GM18517 (cell line): ENCODE results near the gene HSD17B2.
"Not testable (repeated sequence)": the region's sequence is repeated elsewhere in the genome, so short reads cannot be mapped to it uniquely, and the experiment has no call there.

ENCODE experiments used
- ATAC-seq: cut with Tn5 transposase; IDR thresholded peaks from one replicate; pipeline ENCODE4 v1.9.1; 2021; ENCODE audit warnings: mild to moderate bottlenecking, moderate library complexity; ENCODE audit not compliant: unreplicated experiment

The HSD17B2 gene

GRCh38 chr16:82074019-82074558 lies 39.0 kb downstream of the HSD17B2 start:
- ATAC-seq = no peak

- no peak for ATAC-seq
Observed at GRCh38 chr16:82078125-82078524, 43.1 kb downstream of the HSD17B2 start.

DNA sequence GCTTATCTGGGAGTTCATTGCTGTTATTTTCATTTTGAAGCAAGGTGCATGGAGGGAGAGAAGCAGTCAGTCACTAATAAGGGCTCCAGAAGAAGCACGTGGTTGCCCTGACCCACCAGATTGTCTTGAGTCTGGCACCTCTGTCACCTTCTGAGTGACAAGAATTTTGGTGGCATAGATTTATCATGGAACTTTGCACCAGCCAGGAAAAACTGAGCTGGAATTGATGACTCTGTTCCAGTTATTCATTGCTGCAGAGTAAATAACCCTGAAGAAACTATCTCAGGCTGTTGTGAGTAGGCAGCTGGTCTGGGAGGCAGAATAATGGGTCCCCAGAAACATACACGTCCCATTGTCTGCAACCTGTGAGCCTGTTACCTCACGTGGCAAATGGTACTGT lies 44.8 kb downstream of the HSD17B2 start:
- ATAC-seq = no peak

- ATAC-seq = no peak
Observed at GRCh38 chr16:82081264-82081663, 46.2 kb downstream of the HSD17B2 start.

GRCh38 chr16:82082097-82082496 lies 47.0 kb downstream of the HSD17B2 start:
- ATAC-seq = no peak

GRCh38 chr16:82082543-82083244 lies 47.6 kb downstream of the HSD17B2 start:
- ATAC-seq = no peak

DNA sequence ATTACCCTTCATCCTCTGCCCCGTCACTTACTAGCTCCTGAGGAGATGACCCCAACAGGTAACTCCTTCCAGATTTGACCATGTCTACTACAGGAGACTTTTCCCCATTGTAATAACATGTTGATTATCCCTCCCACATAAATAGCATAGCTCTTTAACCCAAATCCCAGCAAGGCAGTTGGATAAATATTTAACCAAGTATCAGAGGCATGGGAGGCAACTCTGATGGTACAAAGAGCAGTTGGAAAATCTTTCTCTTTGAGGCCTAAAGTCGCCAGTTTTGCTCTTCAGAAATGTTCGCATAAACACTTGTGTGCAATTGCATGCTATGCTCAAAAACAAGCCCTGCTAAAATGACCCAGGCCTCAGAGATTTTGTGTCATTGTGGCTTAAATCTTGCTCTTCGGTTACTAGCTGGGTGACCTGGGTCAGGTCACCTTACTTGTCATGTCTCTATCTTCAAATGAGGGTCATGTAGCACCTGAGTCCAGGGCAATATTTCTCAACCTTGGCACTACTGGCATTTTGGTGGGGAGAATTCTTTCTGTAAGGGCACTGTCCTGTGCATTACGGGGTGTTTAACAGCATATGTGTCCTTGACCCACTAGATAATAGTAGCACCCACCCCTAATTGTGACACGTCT lies 48.8 kb downstream of the HSD17B2 start:
- ATAC-seq = no peak

- no peak for ATAC-seq
Observed at GRCh38 chr16:82085011-82085779, 50.1 kb downstream of the HSD17B2 start.

- ATAC-seq = no peak
Observed at GRCh38 chr16:82088483-82088882, 53.4 kb downstream of the HSD17B2 start.

DNA sequence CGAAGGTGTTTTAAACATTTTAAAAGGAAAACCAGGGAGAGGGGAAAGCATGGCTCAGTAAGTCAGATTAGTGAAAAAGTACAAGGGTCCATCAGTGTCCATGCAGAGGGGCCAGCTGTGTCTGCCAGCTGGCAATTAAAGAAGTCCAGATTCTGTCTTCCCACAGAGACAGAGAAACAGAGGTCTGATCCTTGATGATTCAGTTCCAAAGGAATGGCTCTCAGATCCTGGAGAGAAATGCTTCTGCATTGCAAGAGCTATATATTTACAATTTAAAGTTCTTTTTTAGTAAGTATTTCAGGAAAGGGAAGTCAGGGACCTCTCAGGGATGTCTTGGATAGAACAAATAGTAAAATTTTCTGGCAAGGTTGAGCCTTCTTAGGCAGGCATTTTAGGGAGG lies 56.2 kb downstream of the HSD17B2 start:
- no peak for ATAC-seq

DNA sequence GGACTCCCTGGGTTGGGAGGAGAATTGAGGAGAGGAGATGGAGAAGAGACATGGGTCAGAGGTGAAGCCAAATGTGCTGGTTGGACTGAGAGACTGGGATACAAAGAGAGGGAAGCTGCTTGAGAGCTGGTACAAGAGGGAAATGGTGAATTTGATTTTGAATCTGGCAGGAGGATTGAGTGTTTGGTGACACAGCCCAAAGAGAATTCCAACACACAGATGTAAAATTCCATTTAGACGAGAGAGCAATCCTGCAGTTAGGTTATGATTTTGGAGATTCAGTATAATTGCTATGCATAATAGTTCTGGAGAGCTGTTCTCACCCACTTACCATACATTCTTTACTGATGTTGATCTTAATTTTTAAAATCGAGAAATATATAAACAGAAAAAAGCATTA lies 57.7 kb downstream of the HSD17B2 start:
- ATAC-seq = no peak

DNA sequence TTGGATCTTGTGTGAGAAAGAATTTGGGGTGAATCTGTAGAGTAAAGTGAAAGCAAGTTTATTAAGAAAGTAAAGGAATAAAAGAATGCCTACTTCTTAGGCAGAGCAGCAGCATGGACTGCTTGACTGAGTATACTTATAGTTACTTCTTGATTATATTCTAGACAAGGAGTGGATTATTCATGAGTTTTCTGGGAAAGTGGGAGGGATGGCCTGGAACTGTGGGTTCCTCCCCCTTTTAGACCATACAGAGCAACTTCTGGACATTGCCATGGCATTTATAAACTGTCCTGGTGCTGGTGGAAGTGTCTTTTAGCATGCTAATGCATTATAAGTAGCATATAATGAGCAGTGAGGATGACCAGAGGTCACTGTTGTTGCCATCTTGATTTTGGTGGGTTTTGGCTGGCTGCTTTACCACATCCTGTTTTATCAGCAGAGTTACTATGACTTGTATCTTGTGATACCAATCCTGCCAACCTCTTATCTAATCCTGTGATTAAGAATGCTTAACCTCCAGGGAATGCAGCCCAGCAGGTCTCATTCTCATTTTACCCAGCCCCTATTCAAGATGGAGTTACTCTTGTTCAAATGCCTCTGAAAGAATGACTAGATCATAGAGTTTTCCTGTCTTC lies 58.7 kb downstream of the HSD17B2 start:
- no peak for ATAC-seq

GRCh38 chr16:82094942-82095540 lies 60.0 kb downstream of the HSD17B2 start:
- ATAC-seq = no peak

- ATAC-seq = no peak
Observed at GRCh38 chr16:82096641-82097040, 61.6 kb downstream of the HSD17B2 start.

DNA sequence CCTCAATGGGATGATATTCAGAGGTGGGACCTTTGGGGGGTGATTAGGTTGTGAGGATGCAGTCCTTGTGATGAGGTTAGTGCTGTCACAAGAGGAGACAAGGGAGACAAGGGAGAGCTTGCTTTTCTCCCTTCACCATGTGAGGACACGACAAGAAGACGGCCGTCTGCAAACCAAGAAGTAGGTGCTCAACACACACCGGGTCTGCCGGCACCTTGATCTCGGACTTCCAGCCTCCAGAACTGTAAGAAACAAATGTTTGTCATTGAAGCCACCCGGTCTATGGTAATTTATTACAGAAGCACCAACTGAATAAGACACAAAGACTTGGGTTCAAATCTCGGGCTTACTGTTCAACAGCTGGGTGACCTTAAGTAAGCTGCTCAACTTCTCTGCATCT lies 70.1 kb downstream of the HSD17B2 start:
- ATAC-seq = no peak

DNA sequence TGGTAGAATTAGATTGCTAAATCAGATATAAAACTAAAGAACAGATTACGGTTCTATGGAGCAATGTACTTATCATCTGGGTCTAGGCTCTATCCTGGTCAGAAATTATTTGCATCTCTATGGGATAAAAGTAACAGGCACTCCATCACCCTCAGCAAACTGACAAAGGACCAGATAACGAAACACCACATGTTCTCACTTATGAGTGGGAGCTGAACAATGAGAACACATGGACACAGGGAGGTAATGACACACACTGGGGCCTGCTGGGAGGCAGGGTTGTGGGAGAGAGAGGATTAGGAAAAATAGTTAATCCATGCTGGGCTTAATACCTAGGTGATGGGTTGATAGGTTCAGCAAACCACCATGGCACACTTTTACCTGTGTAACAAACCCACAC lies 73.0 kb downstream of the HSD17B2 start:
- ATAC-seq = no peak

DNA sequence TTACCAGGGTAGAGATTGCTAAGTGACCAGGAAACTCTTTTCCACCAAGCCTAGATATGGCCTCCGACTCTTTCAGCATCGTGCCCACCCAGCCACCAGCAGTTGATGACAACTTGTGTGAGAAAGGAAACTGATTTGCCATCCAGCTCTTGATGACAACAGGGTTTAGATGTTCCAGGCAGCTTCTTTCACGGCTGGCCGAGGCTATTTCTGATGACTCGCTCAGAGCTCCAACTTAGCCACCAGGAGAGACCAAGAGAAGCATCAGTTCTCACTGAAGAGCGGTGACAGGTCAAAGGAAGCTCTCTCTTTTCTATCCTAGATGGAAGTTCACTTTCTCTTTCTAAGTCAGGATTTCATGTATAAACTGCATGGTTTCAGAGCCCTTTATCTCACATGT lies 73.7 kb downstream of the HSD17B2 start:
- ATAC-seq = no peak

GRCh38 chr16:82109266-82109665 lies 74.2 kb downstream of the HSD17B2 start:
- ATAC-seq = not testable (repeated sequence)

GRCh38 chr16:82111944-82112343 lies 76.9 kb downstream of the HSD17B2 start:
- ATAC-seq = no peak

DNA sequence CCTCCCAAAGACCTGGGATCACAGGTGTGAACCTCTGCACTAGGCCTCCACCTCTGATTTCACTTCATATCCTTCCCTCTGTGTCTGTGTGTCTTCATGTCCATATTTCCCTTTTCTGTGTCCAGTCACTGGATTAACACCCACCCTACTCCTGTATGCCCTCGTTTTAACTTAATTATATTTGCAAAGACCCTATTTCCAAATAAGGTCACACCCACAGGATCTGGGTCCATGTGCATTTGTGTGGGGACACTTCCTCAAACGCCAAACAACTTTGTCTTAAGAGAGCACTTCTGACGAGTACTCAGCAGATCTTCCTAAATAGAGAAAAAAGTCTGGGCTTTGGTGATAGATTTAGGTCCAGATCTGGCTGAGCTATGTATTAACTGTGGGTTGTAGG lies 78.7 kb downstream of the HSD17B2 start:
- no peak for ATAC-seq

- no peak for ATAC-seq
Observed at GRCh38 chr16:82116535-82116934, 81.5 kb downstream of the HSD17B2 start.
